Measurements from ENCODE around the gene ZNF296.

ZNF296 gene

DNA sequence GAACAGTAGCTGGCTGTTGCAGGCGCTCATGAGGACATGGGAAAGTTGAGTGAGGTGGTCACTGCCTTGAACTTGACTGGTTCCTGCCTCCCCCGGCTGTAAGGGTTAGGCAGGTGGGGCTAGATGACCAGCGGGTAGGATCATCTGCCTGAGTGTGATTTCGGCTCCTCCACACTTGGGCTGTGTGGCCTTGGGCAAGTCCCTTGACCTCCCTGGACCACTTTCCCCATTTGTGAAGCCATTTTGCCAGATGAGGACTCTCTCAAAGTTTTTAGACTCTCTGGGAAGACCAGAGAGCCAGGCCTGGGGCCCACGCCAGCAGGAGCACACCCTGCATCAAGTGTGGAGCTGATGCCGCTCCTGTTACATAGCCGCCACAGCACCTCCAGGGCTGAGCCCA, 26.2 kb upstream of the ZNF296 start:
- no peak overlapping the region for H3K4me3 ChIP-seq
- DNase-seq (ENCODE audit: low spot score), result no peak
- H3K27ac ChIP-seq, result no peak overlapping the region
- TF ChIP-seq, protein P1, sequence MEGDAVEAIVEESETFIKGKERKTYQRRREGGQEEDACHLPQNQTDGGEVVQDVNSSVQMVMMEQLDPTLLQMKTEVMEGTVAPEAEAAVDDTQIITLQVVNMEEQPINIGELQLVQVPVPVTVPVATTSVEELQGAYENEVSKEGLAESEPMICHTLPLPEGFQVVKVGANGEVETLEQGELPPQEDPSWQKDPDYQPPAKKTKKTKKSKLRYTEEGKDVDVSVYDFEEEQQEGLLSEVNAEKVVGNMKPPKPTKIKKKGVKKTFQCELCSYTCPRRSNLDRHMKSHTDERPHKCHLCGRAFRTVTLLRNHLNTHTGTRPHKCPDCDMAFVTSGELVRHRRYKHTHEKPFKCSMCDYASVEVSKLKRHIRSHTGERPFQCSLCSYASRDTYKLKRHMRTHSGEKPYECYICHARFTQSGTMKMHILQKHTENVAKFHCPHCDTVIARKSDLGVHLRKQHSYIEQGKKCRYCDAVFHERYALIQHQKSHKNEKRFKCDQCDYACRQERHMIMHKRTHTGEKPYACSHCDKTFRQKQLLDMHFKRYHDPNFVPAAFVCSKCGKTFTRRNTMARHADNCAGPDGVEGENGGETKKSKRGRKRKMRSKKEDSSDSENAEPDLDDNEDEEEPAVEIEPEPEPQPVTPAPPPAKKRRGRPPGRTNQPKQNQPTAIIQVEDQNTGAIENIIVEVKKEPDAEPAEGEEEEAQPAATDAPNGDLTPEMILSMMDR (IDR thresholded peaks at IDR 0.05), result no peak

- no peak for DNase-seq (ENCODE audit: low spot score)
- TF ChIP-seq, protein P1 (IDR thresholded peaks at IDR 0.05), result no peak
- Histone ChIP-seq H3K4me3 (no peak overlapping the region), H3K27ac (no peak overlapping the region)
Observed at GRCh38 chr19:45101806-45102205, 25.5 kb upstream of the ZNF296 start.

DNA sequence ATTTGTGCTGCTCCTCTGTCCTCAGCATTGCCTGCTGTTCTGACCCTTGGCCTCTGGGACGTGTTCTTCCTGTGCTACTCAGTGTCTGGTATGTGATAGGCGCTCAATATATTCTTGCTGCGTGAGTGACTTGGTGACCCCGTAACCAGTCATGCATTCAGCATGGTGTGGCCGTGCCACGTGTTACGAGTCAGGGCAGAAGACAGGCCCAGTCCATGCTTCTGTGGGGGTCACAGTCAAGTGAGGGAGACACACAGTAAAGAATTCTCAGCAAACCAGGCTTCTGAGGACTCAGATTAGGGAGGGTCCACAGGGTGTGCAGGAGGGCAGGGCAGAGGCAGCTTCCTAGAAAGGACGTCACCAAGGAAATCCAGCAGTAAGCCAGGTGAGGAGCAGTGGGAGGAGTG, 24.6 kb upstream of the ZNF296 start:
- TF ChIP-seq, protein P1 (IDR thresholded peaks at IDR 0.05), result no peak
- DNase-seq (ENCODE audit: low spot score), result no peak
- Histone ChIP-seq H3K4me3 (no peak overlapping the region), H3K27ac (no peak overlapping the region)

DNA sequence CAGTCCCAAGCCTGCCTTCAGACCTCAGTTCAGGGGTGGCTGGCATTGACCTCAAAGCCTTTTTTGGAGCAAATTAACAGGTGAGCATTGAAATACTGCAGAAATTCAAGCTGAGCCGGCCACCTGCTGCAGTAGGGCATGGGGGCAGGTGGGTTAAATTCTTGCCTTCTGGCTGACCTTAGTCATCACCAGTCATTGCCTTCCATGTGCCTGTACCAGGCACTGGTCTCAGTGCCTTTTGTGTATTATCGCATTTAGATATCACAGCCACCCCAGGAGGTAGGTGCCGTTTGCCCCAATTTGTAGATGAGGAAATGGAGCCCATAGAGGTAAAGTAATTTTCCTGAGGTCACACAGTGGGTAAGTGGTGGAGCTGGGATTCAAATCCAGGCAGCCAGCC, 23.9 kb upstream of the ZNF296 start:
- TF ChIP-seq, protein P1 (IDR thresholded peaks at IDR 0.05), result no peak
- H3K4me3 ChIP-seq, result no peak overlapping the region
- H3K27ac ChIP-seq, result no peak overlapping the region
- no peak for DNase-seq (ENCODE audit: low spot score)

GRCh38 chr19:45099467-45100191, 23.4 kb upstream of the ZNF296 start:
- Histone ChIP-seq H3K27ac (no peak overlapping the region), H3K4me3 (no peak overlapping the region)
- DNase-seq (ENCODE audit: low spot score), result no peak
- TF ChIP-seq, protein P1 (IDR thresholded peaks at IDR 0.05), result no peak

GRCh38 chr19:45098521-45099466, 22.5 kb upstream of the ZNF296 start:
- peak overlapping the region; percentile 28 for H3K4me3 ChIP-seq
- H3K27ac ChIP-seq, result no peak overlapping the region
- DNase-seq (ENCODE audit: low spot score), result no peak
- TF ChIP-seq, protein P1 (IDR thresholded peaks at IDR 0.05), result no peak

Measured in coronary artery (tissue), 2 donors.